Breast epithelium (tissue), 4 donors: ENCODE results near the gene MORC1. TPM values are rescaled to one million over a fixed set of nuclear protein-coding genes. Genes with fewer than 3 reads are reported as not detected.

Source experiments
- DNase-seq, 2 donors: peaks; one replicate each; pipeline ENCODE4 v3.0.0-alpha.2; 2019; ENCODE audit warnings: low spot score in 2 of 2
- H3K27ac ChIP-seq, 2 donors: fragments of 200-600 bp; sonication (generic) in 1 of 2; one replicate each; pipeline ENCODE4 v1.5.1; 2016 to 2019; ENCODE audit warnings: mild to moderate bottlenecking in 1 of 2
- H3K27me3 ChIP-seq, 2 donors: fragments of 200-600 bp; sonication (generic) in 1 of 2; one replicate each; pipeline versions ENCODE4 v1.5.1 to v1.6.0; 2017 to 2019; ENCODE audit warnings: control low read depth in 1 of 2, mild to moderate bottlenecking in 1 of 2
- H3K36me3 ChIP-seq: fragments of 200-600 bp; one replicate; pipeline ENCODE4 v1.5.1; 2019
- H3K4me1 ChIP-seq, 2 donors: fragments of 200-600 bp; sonication (generic); one replicate each; pipeline ENCODE4 v1.5.1; 2016 to 2019; ENCODE audit warnings: control low read depth in 1 of 2
- H3K4me3 ChIP-seq, 3 donors: fragments of 200-600 bp; sonication (generic); 1 replicate in 2 of 3; 2 replicates in 1 of 3; pipeline ENCODE4 v1.5.1; 2016 to 2019; ENCODE audit warnings: mild to moderate bottlenecking in 3 of 3, moderate library complexity in 2 of 3
- H3K9me3 ChIP-seq, 2 donors: fragments of 200-600 bp; sonication (generic) in 1 of 2; one replicate each; pipeline ENCODE4 v1.5.1; 2016 to 2019; ENCODE audit warnings: control low read depth in 1 of 2
- POLR2A ChIP-seq: fragments of 450-650 bp; IDR thresholded peaks from one replicate; pipeline ENCODE4 v1.6.1; 2016; ENCODE audit warnings: antibody characterized with exemption, mild to moderate bottlenecking, moderate library complexity
- POLR2AphosphoS5 ChIP-seq, 3 donors: sonication (generic); formaldehyde crosslinking; IDR thresholded peaks; one replicate each; pipeline ENCODE4 v1.6.1; 2017; ENCODE audit warnings: antibody characterized with exemption in 3 of 3
- intact Hi-C: fragments of 100-400 bp; cut with DNase I; formaldehyde crosslinking; loops from one replicate; pipeline ENCODE4 v1.15.1; 2023; ENCODE audit warnings: low total_unique reads
- total RNA-seq, 3 donors: library from RNA; depleted of rRNA; stranded (reverse); fragments of >200 nt; gene quantifications; one replicate each; pipeline ENCODE4 v1.1.0, GENCODE V29; 2016
- TF ChIP-seq, protein P1 (sequence below), 3 donors: fragments of 450-650 bp; IDR thresholded peaks; one replicate each; pipeline ENCODE4 v1.5.1; 2016 to 2017; ENCODE audit warnings: antibody characterized with exemption in 3 of 3, mild to moderate bottlenecking in 3 of 3, moderate library complexity in 3 of 3

MORC1 gene
- total RNA-seq, 3 donors from 2014 or later: under 0.01 TPM; not detected in 2

DNA sequence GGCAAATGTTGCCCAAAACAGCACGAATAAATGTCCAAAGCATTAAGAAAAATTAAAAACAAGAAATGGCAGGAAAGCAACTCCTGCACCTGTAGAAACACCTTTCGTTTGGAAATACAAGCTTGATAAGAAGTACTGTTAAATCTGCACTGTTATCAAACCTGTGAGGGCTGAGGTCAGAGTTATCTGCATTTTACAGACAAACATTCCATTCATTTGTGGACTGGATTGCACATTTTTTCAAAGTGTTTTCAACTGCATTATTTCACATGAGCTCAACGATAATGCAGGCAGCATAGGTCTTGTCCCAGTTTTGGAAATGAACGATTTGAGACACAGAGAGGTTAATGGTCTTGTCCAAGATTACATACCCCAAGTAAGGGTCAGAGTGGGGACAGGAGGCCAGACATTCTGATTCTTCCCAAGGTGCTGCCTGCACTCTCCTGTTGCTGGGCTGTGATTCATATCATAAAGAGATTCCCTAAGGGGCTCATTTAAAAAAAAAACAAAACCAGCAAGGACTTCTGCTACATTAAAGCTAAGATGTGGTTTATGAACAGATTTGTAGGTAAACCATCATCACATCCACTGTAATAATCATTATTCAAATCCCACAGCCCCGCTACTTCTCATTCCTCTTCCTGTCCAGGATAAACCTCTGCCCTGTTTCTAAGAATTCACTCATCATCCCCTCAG is 177.2 kb downstream of the MORC1 start:
- TF ChIP-seq, protein P1, sequence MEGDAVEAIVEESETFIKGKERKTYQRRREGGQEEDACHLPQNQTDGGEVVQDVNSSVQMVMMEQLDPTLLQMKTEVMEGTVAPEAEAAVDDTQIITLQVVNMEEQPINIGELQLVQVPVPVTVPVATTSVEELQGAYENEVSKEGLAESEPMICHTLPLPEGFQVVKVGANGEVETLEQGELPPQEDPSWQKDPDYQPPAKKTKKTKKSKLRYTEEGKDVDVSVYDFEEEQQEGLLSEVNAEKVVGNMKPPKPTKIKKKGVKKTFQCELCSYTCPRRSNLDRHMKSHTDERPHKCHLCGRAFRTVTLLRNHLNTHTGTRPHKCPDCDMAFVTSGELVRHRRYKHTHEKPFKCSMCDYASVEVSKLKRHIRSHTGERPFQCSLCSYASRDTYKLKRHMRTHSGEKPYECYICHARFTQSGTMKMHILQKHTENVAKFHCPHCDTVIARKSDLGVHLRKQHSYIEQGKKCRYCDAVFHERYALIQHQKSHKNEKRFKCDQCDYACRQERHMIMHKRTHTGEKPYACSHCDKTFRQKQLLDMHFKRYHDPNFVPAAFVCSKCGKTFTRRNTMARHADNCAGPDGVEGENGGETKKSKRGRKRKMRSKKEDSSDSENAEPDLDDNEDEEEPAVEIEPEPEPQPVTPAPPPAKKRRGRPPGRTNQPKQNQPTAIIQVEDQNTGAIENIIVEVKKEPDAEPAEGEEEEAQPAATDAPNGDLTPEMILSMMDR (IDR thresholded peaks at IDR 0.05): no peak

DNA sequence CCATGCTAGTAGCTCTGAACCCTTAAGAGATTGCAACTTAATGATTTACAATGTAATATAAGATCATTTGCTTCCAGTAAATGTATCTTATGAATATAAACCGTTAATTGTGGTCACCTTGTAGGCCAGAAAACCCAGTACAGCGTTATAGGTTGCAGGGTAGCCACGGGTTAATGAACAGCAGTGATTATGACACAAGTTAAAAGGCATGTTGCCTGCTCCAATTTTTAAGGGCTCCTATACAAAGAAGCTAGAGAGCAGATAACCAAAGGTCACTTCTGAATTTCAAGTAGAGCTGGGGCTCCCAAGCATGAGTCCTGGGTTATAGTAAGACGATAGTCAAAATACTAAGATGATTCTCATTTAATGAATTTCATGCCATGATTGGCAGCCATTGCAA is 177.8 kb downstream of the MORC1 start:
- Histone ChIP-seq H3K36me3 (no peaks in the 10 kb centered on the region), H3K27me3 (no peaks in the 10 kb centered on the region), H3K27ac (no peak overlapping the region), H3K4me1 (no peaks in the 10 kb centered on the region), H3K4me3 (no peak overlapping the region), H3K9me3 (no peaks in the 10 kb centered on the region)
- intact Hi-C loops: no loop called here
- no peak for DNase-seq
- TF ChIP-seq POLR2A: no peak
- TF ChIP-seq, protein P1 (IDR thresholded peaks at IDR 0.05): no peak
- no peak for TF ChIP-seq POLR2AphosphoS5 (IDR thresholded peaks at IDR 0.05)

More for the DNA sequence above, 177.2 kb downstream of the MORC1 start:
- intact Hi-C loops: no loop called here
- Histone ChIP-seq H3K36me3 (no peaks in the 10 kb centered on the region), H3K9me3 (no peaks in the 10 kb centered on the region), H3K27ac (no peak overlapping the region), H3K4me1 (no peaks in the 10 kb centered on the region), H3K27me3 (no peaks in the 10 kb centered on the region), H3K4me3 (no peak overlapping the region)
- DNase-seq: no peak

DNA sequence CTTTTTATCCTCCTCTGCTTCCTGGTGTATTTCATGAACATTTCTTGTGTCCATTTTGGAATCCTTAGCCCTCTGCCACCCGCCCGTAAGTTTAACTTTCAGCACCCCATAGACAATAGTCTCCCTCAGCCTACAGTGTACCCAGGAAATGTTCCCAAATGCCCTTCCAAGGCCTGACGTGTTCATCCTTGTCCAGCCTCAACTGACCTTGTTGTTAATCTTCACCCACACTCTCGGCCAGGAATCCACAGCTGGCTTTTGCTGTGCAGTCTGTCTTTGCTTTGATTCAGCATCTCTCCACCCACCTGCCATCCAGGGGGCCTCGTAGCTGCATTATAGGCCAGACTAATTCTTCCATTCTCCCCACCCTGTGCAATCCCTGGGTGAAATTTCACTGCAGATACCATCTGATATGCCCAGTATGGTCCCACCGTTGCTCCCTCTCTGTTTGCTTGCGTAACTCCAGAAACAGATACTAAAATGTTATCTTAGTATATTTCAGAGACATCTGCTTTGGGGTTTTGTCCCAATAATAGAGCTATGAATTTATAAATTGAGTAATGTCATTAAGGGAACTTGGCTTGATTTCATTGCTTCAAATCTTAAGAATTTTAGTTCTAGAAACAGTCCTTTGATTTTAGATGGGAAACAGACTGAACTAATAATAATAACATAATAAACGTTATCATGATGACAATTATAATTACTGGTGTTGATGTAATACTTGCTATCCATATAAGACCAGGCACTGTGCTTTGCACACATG is 180.8 kb downstream of the MORC1 start:
- Histone ChIP-seq H3K27me3 (no peaks in the 10 kb centered on the region), H3K4me1 (no peaks in the 10 kb centered on the region), H3K27ac (no peak overlapping the region), H3K9me3 (no peaks in the 10 kb centered on the region), H3K4me3 (no peak overlapping the region), H3K36me3 (no peaks in the 10 kb centered on the region)
- DNase-seq: no peak
- TF ChIP-seq POLR2A (no peak), POLR2AphosphoS5 (IDR thresholded peaks at IDR 0.05) (no peak)
- TF ChIP-seq, protein P1 (IDR thresholded peaks at IDR 0.05): no peak
- intact Hi-C loops: no loop called here

DNA sequence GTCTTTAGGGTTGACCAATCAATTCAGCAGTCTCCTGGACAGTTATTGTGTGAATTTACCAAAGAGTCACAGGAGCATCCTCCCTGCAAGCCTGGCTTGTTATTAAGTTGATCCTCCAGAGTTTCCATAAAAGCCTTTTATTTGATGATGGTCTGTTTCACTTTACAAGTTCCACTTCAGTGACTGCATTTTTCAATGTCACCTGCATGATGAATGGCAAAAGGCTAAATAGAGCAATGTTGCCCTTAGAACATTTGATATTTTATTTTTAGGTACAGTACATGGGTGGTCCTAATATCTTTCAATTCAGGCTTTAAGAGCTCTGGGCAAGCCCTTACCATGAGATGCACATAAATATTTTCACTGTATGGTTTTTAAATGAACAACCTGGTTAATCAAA is 186.9 kb downstream of the MORC1 start:
- DNase-seq: no peak
- no peaks in the 10 kb centered on the region for H3K27me3 ChIP-seq
- H3K36me3 ChIP-seq: no peaks in the 10 kb centered on the region
- no peaks in the 10 kb centered on the region for H3K4me1 ChIP-seq
- no peak overlapping the region for H3K4me3 ChIP-seq
- no peak for TF ChIP-seq POLR2A
- TF ChIP-seq, protein P1 (IDR thresholded peaks at IDR 0.05): no peak
- H3K27ac ChIP-seq: no peak overlapping the region
- intact Hi-C loops: no loop called here
- no peaks in the 10 kb centered on the region for H3K9me3 ChIP-seq

DNA sequence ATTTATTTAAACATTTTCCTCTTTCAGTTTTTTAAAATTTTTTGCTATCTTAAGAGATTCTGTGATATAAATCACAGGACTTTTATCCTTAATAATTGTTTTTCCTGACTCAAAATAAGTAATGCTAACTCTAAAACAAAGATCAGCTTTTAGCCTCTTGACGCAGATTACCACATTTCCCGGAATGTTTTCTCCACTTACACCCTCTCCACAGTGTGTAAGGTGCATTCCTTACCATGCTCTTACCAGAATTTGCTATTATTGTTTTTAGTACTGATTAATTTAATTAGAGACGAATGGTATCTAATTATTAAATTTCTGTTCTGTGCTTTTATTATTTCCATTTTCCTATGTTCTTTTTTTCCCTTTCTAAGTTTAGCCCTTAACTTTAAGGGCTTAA is 199.1 kb downstream of the MORC1 start:
- Histone ChIP-seq H3K36me3 (no peaks in the 10 kb centered on the region), H3K4me1 (no peaks in the 10 kb centered on the region), H3K4me3 (no peak overlapping the region), H3K27ac (no peak overlapping the region), H3K27me3 (no peaks in the 10 kb centered on the region), H3K9me3 (no peaks in the 10 kb centered on the region)
- TF ChIP-seq, protein P1 (IDR thresholded peaks at IDR 0.05): no peak
- TF ChIP-seq POLR2AphosphoS5 (IDR thresholded peaks at IDR 0.05) (no peak), POLR2A (no peak)
- intact Hi-C loops: no loop called here
- DNase-seq: no peak
